HT1080 (cell line): ENCODE results near the gene CKAP5. TPM values are rescaled to one million over a fixed set of nuclear protein-coding genes. Genes with fewer than 3 reads are reported as not detected.

Source experiments
- DNase-seq: peaks from one replicate; pipeline ENCODE4 v3.0.0-alpha.2; 2015; ENCODE audit warnings: low read depth
- polyA plus RNA-seq, 2 experiments: library from polyadenylated mRNA; depleted of rRNA; stranded (reverse); fragments of >200 nt; gene quantifications; 2 replicates each; pipeline ENCODE4 v1.2.3, GENCODE V29; 2015
- total RNA-seq: library from RNA; depleted of rRNA; stranded (reverse); fragments of >200 nt; shearing (Covaris generic); gene quantifications from 2 replicates; pipeline ENCODE4 v1.2.3, GENCODE V29; 2014; rRNA removed

The CKAP5 gene
- total RNA-seq, result 90.7 and 110 TPM in 2 replicates
- polyA plus RNA-seq (2015; cell fraction: cytosol; rRNA removed), result 57.1 and 71.5 TPM in 2 replicates
- polyA plus RNA-seq (2015; cell fraction: nucleus; rRNA removed), result 216 and 225 TPM in 2 replicates

GRCh38 chr11:46845740-46846509 is at the start of gene CKAP5:
TSS of gene CKAP5 (minus strand) at chr11:46846280. CDS start at chr11:46821231, 25,049 bp downstream.
- peak; percentile 87 for DNase-seq

- DNase-seq, result no peak
Measured at GRCh38 chr11:46895821-46896220, 49.7 kb upstream of the CKAP5 start.

GRCh38 chr11:46894961-46895360 is 48.9 kb upstream of the CKAP5 start:
- DNase-seq, result no peak

GRCh38 chr11:46894506-46894905 is 48.4 kb upstream of the CKAP5 start:
- no peak for DNase-seq

GRCh38 chr11:46892838-46893237 is 46.8 kb upstream of the CKAP5 start:
- DNase-seq, result no peak

GRCh38 chr11:46892109-46892508 is 46.0 kb upstream of the CKAP5 start:
- no peak for DNase-seq

GRCh38 chr11:46890665-46891064 is 44.6 kb upstream of the CKAP5 start:
- DNase-seq, result no peak

- DNase-seq, result peak; percentile 53
Measured at GRCh38 chr11:46889689-46890475, 43.8 kb upstream of the CKAP5 start.

- no peak for DNase-seq
Measured at GRCh38 chr11:46889251-46889650, 43.2 kb upstream of the CKAP5 start.

- no peak for DNase-seq
Measured at GRCh38 chr11:46888636-46889035, 42.6 kb upstream of the CKAP5 start.

GRCh38 chr11:46886211-46886610 is 40.1 kb upstream of the CKAP5 start:
- DNase-seq, result no peak

- DNase-seq, result no peak
Measured at GRCh38 chr11:46879056-46879585, 33.0 kb upstream of the CKAP5 start.

- DNase-seq, result no peak
Measured at GRCh38 chr11:46877580-46877979, 31.5 kb upstream of the CKAP5 start.

- no peak for DNase-seq
Measured at GRCh38 chr11:46876471-46876870, 30.4 kb upstream of the CKAP5 start.

GRCh38 chr11:46874586-46874985 is 28.5 kb upstream of the CKAP5 start:
- no peak for DNase-seq

GRCh38 chr11:46868912-46869311 is 22.8 kb upstream of the CKAP5 start:
- DNase-seq, result no peak

- no peak for DNase-seq
Measured at GRCh38 chr11:46865340-46865739, 19.3 kb upstream of the CKAP5 start.

- DNase-seq, result no peak
Measured at GRCh38 chr11:46860218-46860617, 14.1 kb upstream of the CKAP5 start.

GRCh38 chr11:46858920-46859546 is 13.0 kb upstream of the CKAP5 start:
- no peak for DNase-seq

- no peak for DNase-seq
Measured at GRCh38 chr11:46857666-46858065, 11.6 kb upstream of the CKAP5 start.

- DNase-seq, result no peak
Measured at GRCh38 chr11:46856605-46857343, 10.7 kb upstream of the CKAP5 start.
